Activated CD4-positive, alpha-beta T cell treated with anti-CD3 and anti-CD28 coated beads, Interleukin-2, amount 10 ng/mL, durations not matched to agents 24 days and 14 days (primary cell): ENCODE measurements around the gene EAF1. TPM values are rescaled to one million over a fixed set of nuclear protein-coding genes. Genes with fewer than 3 reads are reported as not detected.
"Not testable (repeated sequence)": the region's sequence is repeated elsewhere in the genome, so short reads cannot be mapped to it uniquely, and the experiment has no call there.

ENCODE experiments used
- DNase-seq: peaks from one replicate; pipeline ENCODE4 v3.0.0; 2022
- H3K27ac Mint-ChIP-seq: one replicate; pipeline ENCODE4 v1.8.0; 2022; ENCODE audit warnings: mild to moderate bottlenecking, mixed read lengths
- H3K27me3 Mint-ChIP-seq: one replicate; pipeline ENCODE4 v1.8.0; 2022; ENCODE audit warnings: mixed read lengths
- H3K36me3 Mint-ChIP-seq: one replicate; pipeline ENCODE4 v1.8.0; 2022; ENCODE audit warnings: low read depth, mild to moderate bottlenecking, mixed read lengths
- H3K4me1 Mint-ChIP-seq: one replicate; pipeline ENCODE4 v1.8.0; 2021; ENCODE audit warnings: mixed read lengths
- H3K4me3 Mint-ChIP-seq: one replicate; pipeline ENCODE4 v1.8.0; 2022; ENCODE audit warnings: mild to moderate bottlenecking, moderate library complexity, mixed read lengths
- H3K9me3 Mint-ChIP-seq: one replicate; pipeline ENCODE4 v1.8.0; 2021; ENCODE audit warnings: mixed read lengths
- intact Hi-C: fragments of 100-400 bp; cut with micrococcal nuclease; formaldehyde crosslinking; loops from one replicate; pipeline ENCODE4 v1.15.1; 2023
- total RNA-seq: library from RNA; stranded (reverse); gene quantifications from 2 replicates; pipeline ENCODE4 v1.2.3, GENCODE V29; 2022

The EAF1 gene
- total RNA-seq, 1 donor from 2014 or later: 24.2 TPM

DNA sequence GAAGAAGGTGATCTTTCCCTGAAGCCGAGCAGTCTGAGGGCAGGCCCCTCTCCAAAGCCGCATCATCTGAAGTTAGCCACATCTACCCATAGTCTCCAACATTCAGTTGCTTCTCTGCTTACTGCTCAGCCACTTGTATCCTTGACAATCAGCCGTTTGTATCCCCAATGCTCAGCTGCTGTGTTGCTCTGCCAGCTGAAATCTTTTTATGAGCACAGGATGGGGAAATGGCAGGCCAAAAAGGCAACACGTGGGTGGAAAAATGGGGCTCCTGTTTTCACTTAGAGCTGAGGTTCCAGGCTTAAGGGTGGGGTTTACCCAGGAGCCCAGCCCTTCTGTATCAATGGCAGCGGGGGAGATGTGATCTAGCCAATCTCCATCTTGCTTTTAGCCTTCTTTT, 36.4 kb upstream of the EAF1 start:
- Mint-ChIP-seq H3K9me3 (no peaks in the 10 kb centered on the region), H3K4me3 (no peak overlapping the region), H3K27me3 (peaks cover 10% of the 10 kb centered on the region), H3K36me3 (peaks cover under 1% of the 10 kb centered on the region), H3K4me1 (peaks cover 2% of the 10 kb centered on the region), H3K27ac (no peak overlapping the region)
- intact Hi-C loops: no loop called here
- DNase-seq: no peak

- H3K36me3 Mint-ChIP-seq, H3K27me3 Mint-ChIP-seq, H3K4me1 Mint-ChIP-seq: not testable (repeated sequence)
Measured at GRCh38 chr3:15393252-15393651, 34.1 kb upstream of the EAF1 start.

DNA sequence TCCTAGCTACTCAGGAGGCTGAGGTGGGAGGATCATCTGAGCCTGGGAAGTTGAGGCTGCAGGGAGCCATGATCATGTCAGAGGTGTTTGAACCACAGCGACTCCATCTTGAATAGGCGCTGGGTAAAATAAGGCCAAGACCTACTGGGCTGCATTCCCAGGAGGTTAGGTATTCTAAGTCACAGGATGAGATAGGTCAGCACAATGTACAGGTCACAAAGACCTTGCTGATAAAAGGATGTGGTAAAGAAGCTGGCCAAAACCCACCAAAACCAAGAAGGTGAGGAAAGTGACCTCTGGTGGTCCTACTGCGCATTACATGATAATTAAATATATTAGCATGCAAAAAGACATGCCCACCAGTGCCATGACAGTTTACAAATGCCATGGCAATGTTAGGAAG, 28.7 kb upstream of the EAF1 start:
- H3K27ac Mint-ChIP-seq, DNase-seq, H3K9me3 Mint-ChIP-seq, H3K4me3 Mint-ChIP-seq, intact Hi-C loops, H3K36me3 Mint-ChIP-seq, H3K27me3 Mint-ChIP-seq: not testable (repeated sequence)
- H3K4me1 Mint-ChIP-seq: peaks cover 23% of the 10 kb centered on the region

More at GRCh38 chr3:15393252-15393651, 34.1 kb upstream of the EAF1 start:
- H3K4me3 Mint-ChIP-seq, intact Hi-C loops, H3K27ac Mint-ChIP-seq, H3K9me3 Mint-ChIP-seq, DNase-seq: not testable (repeated sequence)

GRCh38 chr3:15399970-15400369, 27.4 kb upstream of the EAF1 start:
- Mint-ChIP-seq H3K9me3 (no peaks in the 10 kb centered on the region), H3K27me3 (peaks cover 5% of the 10 kb centered on the region), H3K4me1 (peaks cover 23% of the 10 kb centered on the region), H3K27ac (peak overlapping the region; percentile 40), H3K36me3 (peaks cover 9% of the 10 kb centered on the region), H3K4me3 (peak overlapping the region; percentile 42)
- peak; percentile 61 for DNase-seq
- intact Hi-C loops: no loop called here

DNA sequence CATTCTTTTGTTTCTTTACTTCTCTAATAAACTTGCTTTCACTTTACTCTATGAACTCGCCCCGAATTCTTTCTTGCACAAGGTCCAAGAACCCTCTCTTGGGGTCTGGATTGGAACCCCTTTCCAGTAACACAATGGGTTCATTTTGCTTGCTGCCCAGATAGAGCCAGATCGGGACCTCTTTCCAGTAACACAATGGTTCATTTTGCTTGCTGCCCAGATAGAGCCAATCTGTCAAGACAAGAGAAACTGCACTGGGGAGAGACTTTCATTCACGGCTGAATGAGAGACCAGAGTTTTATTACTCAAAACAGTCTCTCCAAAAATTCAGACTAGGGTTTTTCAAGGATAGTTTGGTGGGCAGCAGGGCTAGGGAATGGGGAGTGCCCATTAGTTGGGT, 25.5 kb upstream of the EAF1 start:
- H3K9me3 Mint-ChIP-seq: no peaks in the 10 kb centered on the region
- peaks cover 6% of the 10 kb centered on the region for H3K36me3 Mint-ChIP-seq
- H3K27ac Mint-ChIP-seq: no peak overlapping the region
- intact Hi-C loops: no loop called here
- no peak overlapping the region for H3K4me3 Mint-ChIP-seq
- H3K27me3 Mint-ChIP-seq: no peaks in the 10 kb centered on the region
- DNase-seq: no peak
- peaks cover 23% of the 10 kb centered on the region for H3K4me1 Mint-ChIP-seq

DNA sequence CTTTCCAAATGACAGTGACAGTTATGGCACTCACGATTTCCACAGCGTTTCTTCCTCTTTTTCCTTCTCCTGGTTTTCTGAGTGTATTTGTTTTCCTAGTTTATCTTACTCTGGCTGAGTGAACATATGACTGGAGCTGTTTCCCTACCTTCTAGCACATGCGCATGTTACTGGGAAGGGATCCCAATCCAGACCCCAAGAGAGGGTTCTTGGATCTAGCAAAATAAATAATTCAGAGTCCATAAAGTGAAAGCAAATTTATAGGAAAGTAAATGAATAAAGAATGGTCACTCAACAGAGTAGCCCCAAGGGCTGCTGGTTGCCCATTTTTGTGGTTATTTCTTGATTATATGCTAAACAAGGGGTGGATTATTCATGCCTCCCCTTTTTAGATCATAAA, 23.9 kb upstream of the EAF1 start:
- Mint-ChIP-seq H3K9me3 (no peaks in the 10 kb centered on the region), H3K36me3 (peaks cover 1% of the 10 kb centered on the region), H3K4me3 (no peak overlapping the region), H3K4me1 (peaks cover 21% of the 10 kb centered on the region), H3K27ac (no peak overlapping the region), H3K27me3 (no peaks in the 10 kb centered on the region)
- no peak for DNase-seq
- intact Hi-C loops: no loop called here

GRCh38 chr3:15403965-15404364, 23.4 kb upstream of the EAF1 start:
- Mint-ChIP-seq H3K9me3 (no peaks in the 10 kb centered on the region), H3K36me3 (peaks cover 1% of the 10 kb centered on the region), H3K27ac (no peak overlapping the region), H3K27me3 (no peaks in the 10 kb centered on the region), H3K4me1 (peaks cover 21% of the 10 kb centered on the region), H3K4me3 (no peak overlapping the region)
- no peak for DNase-seq
- intact Hi-C loops: no loop called here

DNA sequence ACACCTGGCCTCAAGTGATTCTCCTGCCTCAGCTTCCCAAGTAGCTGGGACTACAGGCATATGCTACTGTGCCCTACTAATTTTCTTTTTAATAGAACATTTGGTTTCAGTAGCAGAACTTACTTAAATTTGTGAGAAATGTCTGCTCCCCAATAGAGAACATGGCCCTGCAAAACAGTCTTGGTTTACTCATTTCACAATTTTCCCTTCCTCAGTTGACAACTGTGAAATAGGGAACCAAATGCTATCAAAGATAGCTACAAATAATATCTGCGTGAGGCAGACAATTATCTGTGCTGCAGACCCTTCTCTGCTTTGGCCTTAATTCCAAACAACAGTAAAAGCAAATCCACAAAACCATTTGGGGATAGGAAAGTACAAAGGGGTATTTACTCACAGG, 22.6 kb upstream of the EAF1 start:
- H3K27ac Mint-ChIP-seq: no peak overlapping the region
- H3K27me3 Mint-ChIP-seq: no peaks in the 10 kb centered on the region
- H3K36me3 Mint-ChIP-seq: peaks cover 1% of the 10 kb centered on the region
- H3K4me1 Mint-ChIP-seq: peaks cover 14% of the 10 kb centered on the region
- H3K9me3 Mint-ChIP-seq: no peaks in the 10 kb centered on the region
- no peak overlapping the region for H3K4me3 Mint-ChIP-seq
- DNase-seq: no peak
- intact Hi-C loops: loop anchor here (1.0 kb wide), 3 partner anchors 136 to 296 kb away; no protein-coding TSS in a partner anchor

DNA sequence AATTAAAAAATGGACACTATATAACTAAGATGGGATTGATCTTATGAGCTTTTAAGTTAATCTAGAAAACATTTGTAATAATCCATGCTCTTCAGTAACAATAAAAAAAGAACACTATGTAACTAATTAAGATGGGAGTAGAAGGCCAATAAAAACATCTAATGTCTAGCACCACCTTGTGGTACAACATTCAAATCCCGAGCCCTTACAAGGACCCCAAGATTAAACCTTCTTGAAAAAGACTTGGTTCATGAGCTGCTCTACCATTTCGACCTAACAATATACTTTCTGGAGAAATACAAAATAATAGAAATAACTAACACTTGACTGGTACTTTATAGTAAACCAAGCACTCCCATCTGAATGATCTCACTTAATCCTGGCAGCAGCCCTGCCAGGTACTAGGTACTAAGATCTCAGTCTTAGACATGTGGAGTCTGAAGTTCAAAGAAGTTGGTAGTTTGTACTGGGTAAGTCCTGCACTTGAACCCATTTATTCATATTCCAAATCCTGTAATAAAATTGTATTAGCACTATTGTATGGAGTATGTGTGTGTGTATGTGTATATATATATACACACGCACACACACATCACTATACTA, 21.8 kb upstream of the EAF1 start:
- no peak overlapping the region for H3K27ac Mint-ChIP-seq
- intact Hi-C loops: loop anchor here (1.0 kb wide), 3 partner anchors 137 to 297 kb away; no protein-coding TSS in a partner anchor
- peak; percentile 77 for DNase-seq
- H3K9me3 Mint-ChIP-seq: no peaks in the 10 kb centered on the region
- H3K4me3 Mint-ChIP-seq: no peak overlapping the region
- peaks cover 6% of the 10 kb centered on the region for H3K4me1 Mint-ChIP-seq
- H3K36me3 Mint-ChIP-seq: peaks cover 5% of the 10 kb centered on the region
- no peaks in the 10 kb centered on the region for H3K27me3 Mint-ChIP-seq

- H3K27ac Mint-ChIP-seq: no peak overlapping the region
- H3K4me3 Mint-ChIP-seq: no peak overlapping the region
- no peak for DNase-seq
- H3K9me3 Mint-ChIP-seq: no peaks in the 10 kb centered on the region
- intact Hi-C loops: no loop called here
- no peaks in the 10 kb centered on the region for H3K4me1 Mint-ChIP-seq
- H3K27me3 Mint-ChIP-seq: no peaks in the 10 kb centered on the region
- H3K36me3 Mint-ChIP-seq: peaks cover 24% of the 10 kb centered on the region
Measured at GRCh38 chr3:15409239-15409638, 18.2 kb upstream of the EAF1 start.

DNA sequence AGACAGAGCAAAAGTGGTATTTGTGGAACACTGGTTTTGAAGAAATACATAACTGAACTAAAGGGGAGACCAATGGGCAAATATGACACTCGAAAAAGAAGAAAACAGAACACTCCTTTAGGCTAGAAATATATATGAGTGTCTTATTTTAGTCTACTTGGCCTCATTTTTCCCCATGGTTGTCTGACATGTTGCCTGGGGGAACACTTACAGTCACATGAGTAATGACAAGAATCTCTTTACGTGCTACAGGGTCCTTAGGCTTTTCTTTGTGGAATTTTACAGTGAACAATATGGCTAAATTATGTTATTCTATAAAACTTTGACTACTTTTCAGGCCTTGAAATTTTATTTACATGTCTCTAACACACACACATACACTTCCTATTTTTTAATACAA, 17.6 kb upstream of the EAF1 start:
- DNase-seq: no peak
- no peaks in the 10 kb centered on the region for H3K27me3 Mint-ChIP-seq
- no peaks in the 10 kb centered on the region for H3K4me1 Mint-ChIP-seq
- H3K9me3 Mint-ChIP-seq: no peaks in the 10 kb centered on the region
- peaks cover 30% of the 10 kb centered on the region for H3K36me3 Mint-ChIP-seq
- no peak overlapping the region for H3K27ac Mint-ChIP-seq
- H3K4me3 Mint-ChIP-seq: no peak overlapping the region
- intact Hi-C loops: no loop called here

DNA sequence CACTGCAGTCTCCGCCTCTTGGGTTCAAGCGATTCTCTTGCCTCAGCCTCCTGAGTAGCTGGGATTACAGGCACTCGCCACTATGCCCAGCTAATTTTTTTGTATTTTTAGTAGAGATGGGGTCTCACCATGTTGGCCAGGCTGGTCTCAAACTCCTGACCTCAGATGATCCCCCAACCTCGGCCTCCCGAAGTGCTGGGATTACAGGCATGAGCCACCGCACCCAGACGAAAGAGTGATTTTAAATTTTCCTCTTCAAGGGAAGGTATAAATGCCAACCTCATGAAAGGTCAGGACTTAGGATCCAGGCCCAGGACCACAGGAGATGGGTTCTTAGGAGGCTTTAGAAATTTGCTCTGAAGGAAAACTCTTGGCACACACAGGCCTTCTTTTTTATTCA, 16.4 kb upstream of the EAF1 start:
- intact Hi-C loops, H3K27me3 Mint-ChIP-seq, H3K27ac Mint-ChIP-seq, H3K4me1 Mint-ChIP-seq, H3K4me3 Mint-ChIP-seq, DNase-seq, H3K9me3 Mint-ChIP-seq: not testable (repeated sequence)
- H3K36me3 Mint-ChIP-seq: peaks cover 40% of the 10 kb centered on the region

DNA sequence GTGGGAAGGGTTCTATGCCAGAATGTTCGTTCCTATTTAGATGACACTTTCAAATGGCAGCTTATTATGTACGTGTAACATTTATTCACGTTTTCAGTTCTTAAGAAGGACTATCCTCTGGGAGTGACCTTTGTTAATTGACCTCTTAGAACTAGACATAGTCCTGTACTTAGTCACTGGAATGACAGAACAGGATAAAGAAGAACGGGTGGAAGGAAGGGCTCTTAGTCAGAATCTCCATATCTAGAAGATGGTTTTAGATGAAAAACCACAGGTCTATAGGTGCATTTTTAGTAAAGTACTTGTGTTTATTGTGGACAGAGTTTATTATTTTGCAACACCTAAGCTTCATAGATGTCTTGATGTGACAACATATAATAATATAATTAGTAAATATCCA, 6.5 kb upstream of the EAF1 start:
- Mint-ChIP-seq H3K4me1 (peaks cover 19% of the 10 kb centered on the region), H3K27ac (no peak overlapping the region), H3K9me3 (no peaks in the 10 kb centered on the region), H3K36me3 (peaks cover 37% of the 10 kb centered on the region), H3K27me3 (no peaks in the 10 kb centered on the region), H3K4me3 (no peak overlapping the region)
- intact Hi-C loops: no loop called here
- no peak for DNase-seq

DNA sequence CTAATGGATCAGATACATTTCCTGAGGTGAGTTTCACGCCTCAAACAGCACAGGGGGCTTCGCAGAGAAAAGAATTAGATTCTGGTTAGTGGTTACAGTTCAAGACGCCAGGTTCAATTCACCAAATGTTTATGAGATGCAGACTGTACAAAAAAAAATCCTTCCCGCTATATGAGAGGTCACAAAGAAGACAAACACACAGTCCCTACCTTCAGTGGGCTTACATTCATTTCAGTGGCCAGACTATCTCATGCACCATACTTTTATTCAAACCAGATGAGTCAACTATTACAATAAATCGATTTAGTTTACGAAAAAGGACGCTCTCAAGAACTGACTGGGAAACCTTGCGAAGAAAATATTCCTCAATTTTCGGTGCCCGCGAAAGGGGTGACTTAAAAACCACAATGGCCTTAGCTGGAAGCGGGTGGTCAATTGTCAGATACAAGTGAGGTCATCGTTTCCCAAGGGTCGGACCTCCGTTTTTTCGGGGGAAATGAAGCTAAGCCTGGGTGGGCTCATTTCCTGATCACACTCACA, 749 bp upstream of the EAF1 start:
- intact Hi-C loops: loop anchor here (1.0 to 5.0 kb wide), 3 partner anchors 74 to 220 kb away; partner anchors contain the start of gene CAPN7
- Mint-ChIP-seq H3K4me1 (peaks cover 44% of the 10 kb centered on the region), H3K27ac (peak overlapping the region; percentile 95), H3K36me3 (peaks cover 36% of the 10 kb centered on the region), H3K9me3 (no peaks in the 10 kb centered on the region), H3K27me3 (no peaks in the 10 kb centered on the region), H3K4me3 (peak overlapping the region; percentile 96)
- no peak for DNase-seq

GRCh38 chr3:15427981-15428380, 583 bp downstream of the EAF1 start:
- H3K36me3 Mint-ChIP-seq: peaks cover 34% of the 10 kb centered on the region
- H3K9me3 Mint-ChIP-seq: no peaks in the 10 kb centered on the region
- no peaks in the 10 kb centered on the region for H3K27me3 Mint-ChIP-seq
- no peak for DNase-seq
- peaks cover 47% of the 10 kb centered on the region for H3K4me1 Mint-ChIP-seq
- peak overlapping the region; percentile 95 for H3K27ac Mint-ChIP-seq
- intact Hi-C loops: loop anchor here (1.0 to 5.0 kb wide), 5 partner anchors 73 to 222 kb away; partner anchors contain the start of genes BTD, CAPN7 and HACL1
- peak overlapping the region; percentile 96 for H3K4me3 Mint-ChIP-seq
